ENCODE data around the gene SH3GLB2.

The SH3GLB2 gene

DNA sequence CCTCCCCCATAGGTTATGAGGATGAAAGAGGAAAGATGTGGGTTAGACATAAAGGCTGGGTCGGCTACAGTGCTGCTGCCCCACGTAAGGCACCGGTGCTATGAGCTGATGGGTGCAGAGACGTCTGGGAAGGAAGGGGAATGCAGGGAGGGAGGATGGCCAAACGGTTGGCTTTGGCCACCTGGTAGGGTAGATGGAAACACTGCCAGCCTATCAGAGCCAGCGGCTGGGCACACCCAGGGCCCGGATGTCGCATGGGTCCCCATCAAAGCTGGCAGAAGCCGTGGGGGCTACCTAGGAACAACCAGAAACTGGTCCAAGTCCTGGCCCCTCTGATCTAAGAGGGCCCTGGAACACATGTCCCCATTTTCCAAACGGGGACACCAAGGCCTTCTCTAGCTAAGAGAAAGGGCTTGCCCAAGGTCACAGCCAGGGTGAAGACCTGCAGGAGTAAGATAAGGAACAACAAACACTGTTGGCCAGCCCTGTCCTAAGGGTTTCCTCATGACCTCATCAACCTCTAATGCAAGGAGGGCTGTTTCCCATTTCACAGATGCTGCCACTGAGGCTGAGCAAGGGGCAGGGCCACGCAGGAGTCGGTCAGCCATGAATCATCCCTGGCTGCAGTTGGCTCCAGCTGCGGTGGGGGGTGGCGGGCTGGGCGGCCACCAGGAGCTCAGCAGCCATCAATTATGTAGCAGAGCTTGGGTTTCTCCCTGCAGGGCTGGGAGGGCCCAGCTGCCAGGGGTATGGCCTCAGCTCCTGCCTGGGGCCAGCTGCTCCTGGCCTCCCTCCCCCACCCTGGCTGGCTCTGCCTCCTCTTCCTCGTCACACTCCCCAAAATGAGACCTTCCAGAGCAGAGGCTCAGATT is 4.9 kb downstream of the SH3GLB2 start:
- no peak for DNase-seq (ENCODE audit: extremely low spot score)
- CTCF ChIA-PET, result interaction anchor here (1.2 to 2.1 kb wide), 3 partner anchors 7 to 18 kb away, joined by 3 to 11 read pairs (median 4); no protein-coding TSS in a partner anchor
- TF ChIP-seq, protein P1, sequence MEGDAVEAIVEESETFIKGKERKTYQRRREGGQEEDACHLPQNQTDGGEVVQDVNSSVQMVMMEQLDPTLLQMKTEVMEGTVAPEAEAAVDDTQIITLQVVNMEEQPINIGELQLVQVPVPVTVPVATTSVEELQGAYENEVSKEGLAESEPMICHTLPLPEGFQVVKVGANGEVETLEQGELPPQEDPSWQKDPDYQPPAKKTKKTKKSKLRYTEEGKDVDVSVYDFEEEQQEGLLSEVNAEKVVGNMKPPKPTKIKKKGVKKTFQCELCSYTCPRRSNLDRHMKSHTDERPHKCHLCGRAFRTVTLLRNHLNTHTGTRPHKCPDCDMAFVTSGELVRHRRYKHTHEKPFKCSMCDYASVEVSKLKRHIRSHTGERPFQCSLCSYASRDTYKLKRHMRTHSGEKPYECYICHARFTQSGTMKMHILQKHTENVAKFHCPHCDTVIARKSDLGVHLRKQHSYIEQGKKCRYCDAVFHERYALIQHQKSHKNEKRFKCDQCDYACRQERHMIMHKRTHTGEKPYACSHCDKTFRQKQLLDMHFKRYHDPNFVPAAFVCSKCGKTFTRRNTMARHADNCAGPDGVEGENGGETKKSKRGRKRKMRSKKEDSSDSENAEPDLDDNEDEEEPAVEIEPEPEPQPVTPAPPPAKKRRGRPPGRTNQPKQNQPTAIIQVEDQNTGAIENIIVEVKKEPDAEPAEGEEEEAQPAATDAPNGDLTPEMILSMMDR (IDR thresholded peaks at IDR 0.05; ENCODE audit: control extremely low read depth, extremely low read depth, low read depth, missing control alignments), result no peak
- POLR2A ChIA-PET, result no interaction called here

GRCh38 chr9:129022037-129022436 is 6.1 kb downstream of the SH3GLB2 start:
- TF ChIP-seq, protein P1 (IDR thresholded peaks at IDR 0.05; ENCODE audit: control extremely low read depth, extremely low read depth, low read depth, missing control alignments), result no peak
- POLR2A ChIA-PET, result no interaction called here

GRCh38 chr9:129021091-129021490 is 7.0 kb downstream of the SH3GLB2 start:
- POLR2A ChIA-PET, result interaction anchor here (0.6 kb wide), 1 partner anchor 28 kb away, joined by 4 read pairs; no protein-coding TSS in a partner anchor
- TF ChIP-seq, protein P1 (IDR thresholded peaks at IDR 0.05; ENCODE audit: control extremely low read depth, extremely low read depth, low read depth, missing control alignments), result no peak
- DNase-seq (ENCODE audit: extremely low spot score), result peak; percentile 69
- CTCF ChIA-PET, result interaction anchor here (2.0 to 3.1 kb wide), 2 partner anchors 9 to 12 kb away, joined by 6 to 22 read pairs; no protein-coding TSS in a partner anchor

More at GRCh38 chr9:129022037-129022436, 6.1 kb downstream of the SH3GLB2 start:
- no peak for DNase-seq (ENCODE audit: extremely low spot score)
- CTCF ChIA-PET, result interaction anchor here (1.1 to 2.1 kb wide), 5 partner anchors 8 to 46 kb away, joined by 3 to 11 read pairs (median 4); no protein-coding TSS in a partner anchor

DNA sequence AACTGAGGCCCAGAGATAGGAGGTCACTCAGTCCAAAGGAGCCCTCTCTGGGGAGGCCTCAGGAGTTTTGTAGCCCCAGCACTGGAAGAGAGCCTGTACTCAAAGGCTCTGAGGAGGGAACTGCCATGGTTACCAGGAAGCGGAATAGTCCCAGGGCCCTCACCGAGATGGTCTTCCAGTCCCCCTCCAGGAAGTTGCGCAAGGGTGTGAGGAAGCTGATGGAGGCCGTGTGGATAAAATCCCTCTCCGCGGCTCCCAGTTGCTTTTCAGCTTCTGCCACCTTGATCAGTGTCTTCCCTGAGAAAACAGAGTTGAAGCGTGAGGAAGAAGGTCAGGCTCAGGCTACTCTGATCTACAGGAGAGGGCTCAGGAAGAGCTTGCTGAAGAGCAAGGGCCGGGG is 13.5 kb downstream of the SH3GLB2 start:
- TF ChIP-seq, protein P1 (IDR thresholded peaks at IDR 0.05; ENCODE audit: control extremely low read depth, extremely low read depth, low read depth, missing control alignments), result no peak
- CTCF ChIA-PET, result no interaction called here
- POLR2A ChIA-PET, result no interaction called here
- DNase-seq (ENCODE audit: extremely low spot score), result no peak

DNA sequence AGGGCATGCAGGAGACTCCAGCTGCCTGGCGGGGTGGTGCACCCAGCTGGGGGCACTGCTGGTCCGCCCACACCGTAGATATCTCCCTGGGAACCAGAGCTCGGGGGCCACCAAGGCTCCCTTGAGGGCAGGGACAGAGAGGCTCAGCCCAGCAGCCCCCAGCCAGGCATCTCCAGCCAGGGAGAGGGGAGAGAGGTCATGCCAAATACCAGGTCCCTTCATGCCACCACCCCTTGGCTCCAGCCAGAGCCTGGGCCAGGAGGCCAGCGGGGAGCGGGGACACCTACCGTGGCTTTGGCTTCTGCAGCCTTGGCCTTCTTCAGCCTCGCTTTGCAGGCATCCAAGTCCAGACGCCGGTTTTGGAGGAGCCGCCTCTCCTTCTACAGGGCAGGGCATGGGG is 14.0 kb downstream of the SH3GLB2 start:
- no peak for DNase-seq (ENCODE audit: extremely low spot score)
- TF ChIP-seq, protein P1 (IDR thresholded peaks at IDR 0.05; ENCODE audit: control extremely low read depth, extremely low read depth, low read depth, missing control alignments), result no peak
- POLR2A ChIA-PET, result no interaction called here
- CTCF ChIA-PET, result no interaction called here

DNA sequence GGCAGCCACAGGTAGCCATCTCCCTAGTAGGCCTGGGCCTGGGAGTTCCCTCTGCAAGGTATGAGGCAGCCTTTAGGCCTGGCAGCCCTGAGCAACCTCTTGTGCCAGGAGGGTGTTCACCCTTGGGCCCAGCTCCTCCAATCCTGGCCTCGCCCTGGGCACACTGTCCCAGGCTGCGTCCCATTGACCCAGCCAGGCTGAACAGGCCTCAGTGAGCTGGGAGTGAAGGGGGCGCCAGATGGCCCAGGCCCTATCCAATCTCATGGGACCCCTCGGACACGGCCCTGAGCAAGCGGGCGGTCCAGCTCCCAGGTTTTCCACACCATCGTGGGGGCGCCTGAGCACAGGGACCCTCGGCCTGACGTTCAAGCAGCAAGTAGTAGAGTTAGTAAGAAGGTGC is 14.5 kb downstream of the SH3GLB2 start:
- ChIA-PET POLR2A (no interaction called here), CTCF (interaction anchor here (0.7 kb wide), 1 partner anchor 12 kb away, joined by 3 read pairs; no protein-coding TSS in a partner anchor)
- no peak for DNase-seq (ENCODE audit: extremely low spot score)
- TF ChIP-seq, protein P1 (IDR thresholded peaks at IDR 0.05; ENCODE audit: control extremely low read depth, extremely low read depth, low read depth, missing control alignments), result no peak

All from GM10248 (cell line).